HEK293 (cell line): Measurements from ENCODE around the gene XPNPEP1.
A peak's percentile ranks its signal among the peaks of the same experiment; 100 is the strongest.

Experiments used
- CTCF ChIA-PET: fragments of 350-600 bp; formaldehyde crosslinking; extraction: SDS; loops from one replicate; lab custom pipeline; 2021; ENCODE audit warnings: antibody characterized with exemption; lab: Yijun Ruan, JAX
- POLR2A ChIA-PET: fragments of 300-600 bp; formaldehyde crosslinking; extraction: SDS; loops from one replicate; lab custom pipeline; 2020; ENCODE audit warnings: antibody characterized with exemption, inconsistent platforms; lab: Yijun Ruan, JAX
- H3K27ac ChIP-seq: fragments of 200-500 bp; sonication (Bioruptor generic); 2 replicates; pipeline ENCODE4 v1.5.1; 2014; ENCODE audit warnings: low read depth, low read length, control low read depth, inconsistent platforms; ENCODE audit errors: extremely low read depth
- H3K36me3 ChIP-seq, 2 experiments: fragments of 200-500 bp in 1 of 2; sonication (Bioruptor generic) in 1 of 2; 1 replicate in 1 of 2; 2 replicates in 1 of 2; pipeline ENCODE4 v1.5.1; 2014 to 2017; ENCODE audit warnings: inconsistent platforms in 2 of 2, low read length in 2 of 2; ENCODE audit not compliant: control insufficient read depth in 2 of 2, insufficient read depth in 1 of 2
- H3K4me1 ChIP-seq: fragments of 200-500 bp; sonication (Bioruptor generic); 2 replicates; pipeline ENCODE4 v1.5.1; 2014; ENCODE audit warnings: mild to moderate bottlenecking, low read length, inconsistent platforms; ENCODE audit not compliant: control insufficient read depth, insufficient read depth
- H3K4me3 ChIP-seq: 2 replicates; pipeline ENCODE4 v1.5.1; 2011; ENCODE audit warnings: low read depth, mild to moderate bottlenecking, control low read depth, low read length, moderate library complexity
- H3K9me3 ChIP-seq: fragments of 200-500 bp; sonication (Bioruptor generic); 2 replicates; pipeline ENCODE4 v1.5.1; 2014; ENCODE audit warnings: low read depth, low read length, inconsistent platforms; ENCODE audit not compliant: control insufficient read depth, insufficient read depth
- IKZF3 ChIP-seq: fragments of 450-650 bp; IDR thresholded peaks from 2 replicates; pipeline ENCODE4 v1.5.0; 2018; ENCODE audit warnings: missing biosample characterization, mild to moderate bottlenecking, missing genetic modification characterization, moderate library complexity
- KLF16 ChIP-seq: fragments of 450-650 bp; formaldehyde crosslinking; IDR thresholded peaks from 2 replicates; pipeline ENCODE4 v1.5.1; 2017; ENCODE audit warnings: missing biosample characterization, missing genetic modification characterization
- SALL2 ChIP-seq: fragments of 450-650 bp; formaldehyde crosslinking; IDR thresholded peaks from 2 replicates; pipeline ENCODE4 v1.5.0; 2017; ENCODE audit warnings: missing biosample characterization, mild to moderate bottlenecking, missing genetic modification characterization, borderline replicate concordance
- TRIM28 ChIP-seq: IDR thresholded peaks from 2 replicates; pipeline ENCODE4 v1.6.1; 2011; ENCODE audit warnings: low read length, control low read depth, borderline replicate concordance
- YY1 ChIP-seq: fragments of 450-650 bp; formaldehyde crosslinking; IDR thresholded peaks from 2 replicates; pipeline ENCODE4 v1.5.1; 2018; ENCODE audit warnings: missing biosample characterization, missing genetic modification characterization
- ZBTB17 ChIP-seq: fragments of 450-650 bp; formaldehyde crosslinking; IDR thresholded peaks from 2 replicates; pipeline ENCODE4 v1.5.1; 2016; ENCODE audit warnings: missing biosample characterization, missing genetic modification characterization
- ZFHX2 ChIP-seq: fragments of 450-650 bp; formaldehyde crosslinking; conservative IDR thresholded peaks from 2 replicates; pipeline ENCODE4 v1.5.1; 2016; ENCODE audit warnings: missing biosample characterization, missing genetic modification characterization
- ZNF132 ChIP-seq: fragments of 450-650 bp; formaldehyde crosslinking; IDR thresholded peaks from 2 replicates; pipeline ENCODE4 v1.5.1; 2017; ENCODE audit warnings: missing biosample characterization, missing genetic modification characterization, borderline replicate concordance
- ZNF155 ChIP-seq: fragments of 450-650 bp; formaldehyde crosslinking; IDR thresholded peaks from 2 replicates; pipeline ENCODE4 v1.5.1; 2016; ENCODE audit warnings: missing biosample characterization, missing genetic modification characterization
- ZNF175 ChIP-seq: fragments of 450-650 bp; formaldehyde crosslinking; IDR thresholded peaks from 2 replicates; pipeline ENCODE4 v1.5.1; 2016; ENCODE audit warnings: missing biosample characterization, missing genetic modification characterization
- ZNF561 ChIP-seq: fragments of 450-650 bp; IDR thresholded peaks from 2 replicates; pipeline ENCODE4 v1.5.1; 2018; ENCODE audit warnings: missing biosample characterization, missing genetic modification characterization, borderline replicate concordance
- ZNF600 ChIP-seq: fragments of 450-650 bp; formaldehyde crosslinking; IDR thresholded peaks from 2 replicates; pipeline ENCODE4 v1.5.1; 2016; ENCODE audit warnings: missing biosample characterization, missing genetic modification characterization
- ZNF610 ChIP-seq: fragments of 450-650 bp; formaldehyde crosslinking; IDR thresholded peaks from 2 replicates; pipeline ENCODE4 v1.5.1; 2016; ENCODE audit warnings: missing biosample characterization, missing genetic modification characterization, borderline replicate concordance
- ZNF629 ChIP-seq: fragments of 450-650 bp; formaldehyde crosslinking; IDR thresholded peaks from 2 replicates; pipeline ENCODE4 v1.5.1; 2017; ENCODE audit warnings: missing biosample characterization, missing genetic modification characterization
- ZNF654 ChIP-seq: fragments of 450-650 bp; formaldehyde crosslinking; IDR thresholded peaks from 2 replicates; pipeline ENCODE4 v1.5.1; 2016; ENCODE audit warnings: low read depth, missing biosample characterization, missing genetic modification characterization
- ZNF658 ChIP-seq: fragments of 450-650 bp; formaldehyde crosslinking; IDR thresholded peaks from 2 replicates; pipeline ENCODE4; 2016; ENCODE audit warnings: missing biosample characterization, missing genetic modification characterization
- ZNF664 ChIP-seq: fragments of 450-650 bp; formaldehyde crosslinking; IDR thresholded peaks from 2 replicates; pipeline ENCODE4 v1.5.1; 2016; ENCODE audit warnings: missing biosample characterization, missing genetic modification characterization
- ZNF777 ChIP-seq: fragments of 450-650 bp; formaldehyde crosslinking; IDR thresholded peaks from 2 replicates; pipeline ENCODE4 v1.5.1; 2017; ENCODE audit warnings: missing biosample characterization, missing genetic modification characterization, borderline replicate concordance
- TF ChIP-seq, protein P1 (sequence below): fragments of 450-650 bp; formaldehyde crosslinking; optimal IDR thresholded peaks from 2 replicates; pipeline ENCODE3; 2016; ENCODE audit warnings: missing biosample characterization, mild to moderate bottlenecking, missing genetic modification characterization
- TF ChIP-seq, protein P2 (sequence below): fragments of 450-650 bp; formaldehyde crosslinking; IDR thresholded peaks from 2 replicates; pipeline ENCODE4 v1.5.1; 2016; ENCODE audit warnings: missing biosample characterization, missing genetic modification characterization
- TF ChIP-seq, protein P3 (sequence below): fragments of 450-650 bp; formaldehyde crosslinking; IDR thresholded peaks from 2 replicates; pipeline ENCODE4 v1.5.1; 2016; ENCODE audit warnings: missing biosample characterization, missing genetic modification characterization, low read depth
- TF ChIP-seq, protein P4 (sequence below): fragments of 450-650 bp; IDR thresholded peaks from 2 replicates; pipeline ENCODE4 v1.5.1; 2018; ENCODE audit warnings: missing biosample characterization, missing genetic modification characterization
- TF ChIP-seq, protein P5 (sequence below): fragments of 450-650 bp; formaldehyde crosslinking; conservative IDR thresholded peaks from 2 replicates; pipeline ENCODE4 v1.5.1; 2016; ENCODE audit warnings: low read depth, missing biosample characterization, missing genetic modification characterization

XPNPEP1 gene

DNA sequence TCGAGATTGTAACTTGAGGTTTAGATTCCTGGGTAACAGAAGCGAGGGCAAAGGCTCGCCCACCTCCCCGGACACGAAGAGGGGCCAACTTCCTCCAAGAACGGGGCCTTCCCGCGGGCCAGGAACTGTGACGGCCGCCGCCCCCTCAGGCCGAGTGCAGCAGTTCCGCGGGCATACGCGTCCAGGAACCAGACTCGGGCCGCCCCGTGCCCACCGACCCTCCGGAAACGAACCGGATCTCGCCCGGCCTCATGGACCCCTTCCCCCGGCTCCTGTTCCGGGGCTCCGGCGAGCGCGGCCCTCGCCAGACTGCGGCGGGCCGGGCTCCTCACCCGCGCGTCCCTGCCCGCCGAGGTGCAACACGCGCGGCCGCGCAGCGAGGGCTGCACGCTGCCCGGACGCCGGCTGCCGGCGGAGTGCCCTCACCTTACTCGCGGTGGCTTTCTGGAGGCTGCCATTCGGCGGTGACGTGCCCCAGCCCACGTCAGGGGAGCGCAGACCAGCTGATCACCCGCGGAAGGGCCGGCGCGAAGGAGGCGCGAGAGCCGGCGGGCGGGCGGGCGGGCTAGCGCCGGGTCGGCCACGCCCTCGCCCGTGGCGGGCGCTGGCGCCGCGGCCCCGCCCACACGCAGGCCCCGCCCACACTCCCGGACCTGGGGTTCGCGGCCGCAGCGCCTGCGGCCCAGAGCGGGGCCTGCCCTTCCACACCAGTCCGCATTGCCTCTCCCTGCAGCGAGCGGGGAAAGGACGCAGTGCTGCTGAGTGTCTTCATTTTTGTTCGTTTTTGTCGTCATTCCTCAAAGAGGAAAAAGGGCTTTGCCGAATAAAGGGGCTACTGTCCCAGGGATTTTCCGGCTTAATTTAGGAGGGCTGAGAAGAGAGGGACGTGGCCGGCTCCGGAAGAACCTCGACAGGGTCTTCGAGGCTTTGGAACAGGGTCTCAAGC lies at the start of gene XPNPEP1:
XPNPEP1 (minus strand) TSS at position 536 of the 946 bp plus-strand sequence; CDS start at position 458, 78 bp downstream.
- ChIA-PET CTCF (no interaction called here), POLR2A (interaction anchor here (0.6 to 1.0 kb wide), 5 partner anchors 10 to 299 kb away, joined by 3 read pairs; partner anchors contain the start of gene ADD3)
- Histone ChIP-seq H3K4me3 (peak within 1 kb of the TSS; percentile 79), H3K9me3 (no peaks in the 10 kb centered on the region), H3K36me3 (peaks cover 0 to 5% of the 10 kb centered on the region in 2 experiments; a peak in 2 of 3 replicates), H3K27ac (peak within 1 kb of the TSS; percentile 70; the same call in 1 of the 2 replicates), H3K4me1 (peaks cover 6% of the 10 kb centered on the region; the same call in 1 of the 2 replicates)
- no peak for TF ChIP-seq ZNF132
- TF ChIP-seq ZNF175 (tag by site-specific recombination), result no peak
- no peak for TF ChIP-seq ZNF658 (tag by site-specific recombination)
- peak; percentile 35; the same call in 1 of the 2 replicates for TF ChIP-seq ZFHX2 (tag by site-specific recombination)
- peak; percentile 33; the same call in 1 of the 2 replicates for TF ChIP-seq ZNF777
- TF ChIP-seq ZNF600 (tag by site-specific recombination), result peak; percentile 50; the same call in 1 of the 2 replicates
- peak; percentile 49; the same call in 1 of the 2 replicates for TF ChIP-seq ZNF561 (tag by site-specific recombination)
- 0 out of 2 replicates have a peak, but pooled peaks have one; percentile 17 for TF ChIP-seq ZBTB17 (tag by site-specific recombination)
- TF ChIP-seq ZNF664 (tag by site-specific recombination), result no peak
- no peak for TF ChIP-seq KLF16
- TF ChIP-seq ZNF629 (tag by site-specific recombination), result peak; percentile 29; the same call in 1 of the 2 replicates
- TF ChIP-seq, protein P1, sequence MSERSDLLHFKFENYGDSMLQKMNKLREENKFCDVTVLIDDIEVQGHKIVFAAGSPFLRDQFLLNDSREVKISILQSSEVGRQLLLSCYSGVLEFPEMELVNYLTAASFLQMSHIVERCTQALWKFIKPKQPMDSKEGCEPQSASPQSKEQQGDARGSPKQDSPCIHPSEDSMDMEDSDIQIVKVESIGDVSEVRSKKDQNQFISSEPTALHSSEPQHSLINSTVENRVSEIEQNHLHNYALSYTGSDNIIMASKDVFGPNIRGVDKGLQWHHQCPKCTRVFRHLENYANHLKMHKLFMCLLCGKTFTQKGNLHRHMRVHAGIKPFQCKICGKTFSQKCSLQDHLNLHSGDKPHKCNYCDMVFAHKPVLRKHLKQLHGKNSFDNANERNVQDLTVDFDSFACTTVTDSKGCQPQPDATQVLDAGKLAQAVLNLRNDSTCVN (tag by site-specific recombination), result peak; percentile 75
- TF ChIP-seq IKZF3, result peak; percentile 29; the same call in 1 of the 2 replicates
- peak; percentile 46; the same call in 1 of the 2 replicates for TF ChIP-seq YY1 (tag by site-specific recombination)
- no peak for TF ChIP-seq ZNF155
- no peak for TF ChIP-seq TRIM28
- TF ChIP-seq, protein P2, sequence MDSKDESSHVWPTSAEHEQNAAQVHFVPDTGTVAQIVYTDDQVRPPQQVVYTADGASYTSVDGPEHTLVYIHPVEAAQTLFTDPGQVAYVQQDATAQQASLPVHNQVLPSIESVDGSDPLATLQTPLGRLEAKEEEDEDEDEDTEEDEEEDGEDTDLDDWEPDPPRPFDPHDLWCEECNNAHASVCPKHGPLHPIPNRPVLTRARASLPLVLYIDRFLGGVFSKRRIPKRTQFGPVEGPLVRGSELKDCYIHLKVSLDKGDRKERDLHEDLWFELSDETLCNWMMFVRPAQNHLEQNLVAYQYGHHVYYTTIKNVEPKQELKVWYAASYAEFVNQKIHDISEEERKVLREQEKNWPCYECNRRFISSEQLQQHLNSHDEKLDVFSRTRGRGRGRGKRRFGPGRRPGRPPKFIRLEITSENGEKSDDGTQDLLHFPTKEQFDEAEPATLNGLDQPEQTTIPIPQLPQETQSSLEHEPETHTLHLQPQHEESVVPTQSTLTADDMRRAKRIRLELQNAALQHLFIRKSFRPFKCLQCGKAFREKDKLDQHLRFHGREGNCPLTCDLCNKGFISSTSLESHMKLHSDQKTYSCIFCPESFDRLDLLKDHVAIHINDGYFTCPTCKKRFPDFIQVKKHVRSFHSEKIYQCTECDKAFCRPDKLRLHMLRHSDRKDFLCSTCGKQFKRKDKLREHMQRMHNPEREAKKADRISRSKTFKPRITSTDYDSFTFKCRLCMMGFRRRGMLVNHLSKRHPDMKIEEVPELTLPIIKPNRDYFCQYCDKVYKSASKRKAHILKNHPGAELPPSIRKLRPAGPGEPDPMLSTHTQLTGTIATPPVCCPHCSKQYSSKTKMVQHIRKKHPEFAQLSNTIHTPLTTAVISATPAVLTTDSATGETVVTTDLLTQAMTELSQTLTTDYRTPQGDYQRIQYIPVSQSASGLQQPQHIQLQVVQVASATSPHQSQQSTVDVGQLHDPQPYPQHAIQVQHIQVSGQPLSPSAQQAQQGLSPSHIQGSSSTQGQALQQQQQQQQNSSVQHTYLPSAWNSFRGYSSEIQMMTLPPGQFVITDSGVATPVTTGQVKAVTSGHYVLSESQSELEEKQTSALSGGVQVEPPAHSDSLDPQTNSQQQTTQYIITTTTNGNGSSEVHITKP (tag by site-specific recombination), result peak; percentile 66
- TF ChIP-seq ZNF610 (tag by site-specific recombination), result 0 out of 2 replicates have a peak, but pooled peaks have one; percentile 28
- TF ChIP-seq, protein P3, sequence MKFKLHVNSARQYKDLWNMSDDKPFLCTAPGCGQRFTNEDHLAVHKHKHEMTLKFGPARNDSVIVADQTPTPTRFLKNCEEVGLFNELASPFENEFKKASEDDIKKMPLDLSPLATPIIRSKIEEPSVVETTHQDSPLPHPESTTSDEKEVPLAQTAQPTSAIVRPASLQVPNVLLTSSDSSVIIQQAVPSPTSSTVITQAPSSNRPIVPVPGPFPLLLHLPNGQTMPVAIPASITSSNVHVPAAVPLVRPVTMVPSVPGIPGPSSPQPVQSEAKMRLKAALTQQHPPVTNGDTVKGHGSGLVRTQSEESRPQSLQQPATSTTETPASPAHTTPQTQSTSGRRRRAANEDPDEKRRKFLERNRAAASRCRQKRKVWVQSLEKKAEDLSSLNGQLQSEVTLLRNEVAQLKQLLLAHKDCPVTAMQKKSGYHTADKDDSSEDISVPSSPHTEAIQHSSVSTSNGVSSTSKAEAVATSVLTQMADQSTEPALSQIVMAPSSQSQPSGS (tag by site-specific recombination), result no peak
- TF ChIP-seq ZNF654, result no peak
- TF ChIP-seq, protein P4, sequence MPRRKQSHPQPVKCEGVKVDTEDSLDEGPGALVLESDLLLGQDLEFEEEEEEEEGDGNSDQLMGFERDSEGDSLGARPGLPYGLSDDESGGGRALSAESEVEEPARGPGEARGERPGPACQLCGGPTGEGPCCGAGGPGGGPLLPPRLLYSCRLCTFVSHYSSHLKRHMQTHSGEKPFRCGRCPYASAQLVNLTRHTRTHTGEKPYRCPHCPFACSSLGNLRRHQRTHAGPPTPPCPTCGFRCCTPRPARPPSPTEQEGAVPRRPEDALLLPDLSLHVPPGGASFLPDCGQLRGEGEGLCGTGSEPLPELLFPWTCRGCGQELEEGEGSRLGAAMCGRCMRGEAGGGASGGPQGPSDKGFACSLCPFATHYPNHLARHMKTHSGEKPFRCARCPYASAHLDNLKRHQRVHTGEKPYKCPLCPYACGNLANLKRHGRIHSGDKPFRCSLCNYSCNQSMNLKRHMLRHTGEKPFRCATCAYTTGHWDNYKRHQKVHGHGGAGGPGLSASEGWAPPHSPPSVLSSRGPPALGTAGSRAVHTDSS, result no peak
- no peak for TF ChIP-seq SALL2
- TF ChIP-seq, protein P5, sequence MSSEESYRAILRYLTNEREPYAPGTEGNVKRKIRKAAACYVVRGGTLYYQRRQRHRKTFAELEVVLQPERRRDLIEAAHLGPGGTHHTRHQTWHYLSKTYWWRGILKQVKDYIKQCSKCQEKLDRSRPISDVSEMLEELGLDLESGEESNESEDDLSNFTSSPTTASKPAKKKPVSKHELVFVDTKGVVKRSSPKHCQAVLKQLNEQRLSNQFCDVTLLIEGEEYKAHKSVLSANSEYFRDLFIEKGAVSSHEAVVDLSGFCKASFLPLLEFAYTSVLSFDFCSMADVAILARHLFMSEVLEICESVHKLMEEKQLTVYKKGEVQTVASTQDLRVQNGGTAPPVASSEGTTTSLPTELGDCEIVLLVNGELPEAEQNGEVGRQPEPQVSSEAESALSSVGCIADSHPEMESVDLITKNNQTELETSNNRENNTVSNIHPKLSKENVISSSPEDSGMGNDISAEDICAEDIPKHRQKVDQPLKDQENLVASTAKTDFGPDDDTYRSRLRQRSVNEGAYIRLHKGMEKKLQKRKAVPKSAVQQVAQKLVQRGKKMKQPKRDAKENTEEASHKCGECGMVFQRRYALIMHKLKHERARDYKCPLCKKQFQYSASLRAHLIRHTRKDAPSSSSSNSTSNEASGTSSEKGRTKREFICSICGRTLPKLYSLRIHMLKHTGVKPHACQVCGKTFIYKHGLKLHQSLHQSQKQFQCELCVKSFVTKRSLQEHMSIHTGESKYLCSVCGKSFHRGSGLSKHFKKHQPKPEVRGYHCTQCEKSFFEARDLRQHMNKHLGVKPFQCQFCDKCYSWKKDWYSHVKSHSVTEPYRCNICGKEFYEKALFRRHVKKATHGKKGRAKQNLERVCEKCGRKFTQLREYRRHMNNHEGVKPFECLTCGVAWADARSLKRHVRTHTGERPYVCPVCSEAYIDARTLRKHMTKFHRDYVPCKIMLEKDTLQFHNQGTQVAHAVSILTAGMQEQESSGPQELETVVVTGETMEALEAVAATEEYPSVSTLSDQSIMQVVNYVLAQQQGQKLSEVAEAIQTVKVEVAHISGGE (tag by site-specific recombination), result peak; percentile 51
